ENCODE results near the gene RTL5.
"Not testable (repeated sequence)": the region's sequence is repeated elsewhere in the genome, so short reads cannot be mapped to it uniquely, and the experiment has no call there.

RTL5 gene

GRCh38 chrX:72131317-72132294, at the start of gene RTL5:
Gene RTL5 (minus strand): TSS chrX:72131915.
- DNase-seq = peak; percentile 86

- no peak for DNase-seq
Observed at GRCh38 chrX:72180539-72180938, 48.8 kb upstream of the RTL5 start.

- peak; percentile 24 for DNase-seq
Observed at GRCh38 chrX:72176981-72177380, 45.3 kb upstream of the RTL5 start.

GRCh38 chrX:72176289-72176688, 44.6 kb upstream of the RTL5 start:
- not testable (repeated sequence) for DNase-seq

GRCh38 chrX:72169008-72169728, 37.5 kb upstream of the RTL5 start:
- DNase-seq = no peak

GRCh38 chrX:72165551-72165950, 33.8 kb upstream of the RTL5 start:
- DNase-seq = no peak

GRCh38 chrX:72159769-72160168, 28.1 kb upstream of the RTL5 start:
- no peak for DNase-seq

- no peak for DNase-seq
Observed at GRCh38 chrX:72158773-72159172, 27.1 kb upstream of the RTL5 start.

- DNase-seq = no peak
Observed at GRCh38 chrX:72146527-72146926, 14.8 kb upstream of the RTL5 start.

GRCh38 chrX:72145181-72145580, 13.5 kb upstream of the RTL5 start:
- no peak for DNase-seq

- DNase-seq = no peak
Observed at GRCh38 chrX:72143609-72143907, 11.8 kb upstream of the RTL5 start.

- DNase-seq = no peak
Observed at GRCh38 chrX:72142794-72143608, 11.3 kb upstream of the RTL5 start.

GRCh38 chrX:72142094-72142793, 10.5 kb upstream of the RTL5 start:
- no peak for DNase-seq

GRCh38 chrX:72141372-72142004, 9.8 kb upstream of the RTL5 start:
- DNase-seq = no peak

- DNase-seq = no peak
Observed at GRCh38 chrX:72139538-72139937, 7.8 kb upstream of the RTL5 start.

- no peak for DNase-seq
Observed at GRCh38 chrX:72137846-72138495, 6.3 kb upstream of the RTL5 start.

GRCh38 chrX:72133851-72134546, 2.3 kb upstream of the RTL5 start:
- no peak for DNase-seq

GRCh38 chrX:72132456-72132855, 741 bp upstream of the RTL5 start:
- no peak for DNase-seq

GRCh38 chrX:72130762-72131250, 909 bp downstream of the RTL5 start:
- no peak for DNase-seq

GRCh38 chrX:72130156-72130761, 1.5 kb downstream of the RTL5 start:
- DNase-seq = no peak

Measured in midbrain (tissue), 1 donor.